Left ventricle myocardium inferior (tissue), 1 donor: ENCODE results near the gene VPS13D. TPM values are rescaled to one million over a fixed set of nuclear protein-coding genes. Genes with fewer than 3 reads are reported as not detected.

Source experiments
- DNase-seq: peaks from one replicate; pipeline ENCODE4 v3.0.0-alpha.2; 2020
- H3K27ac ChIP-seq: fragments of 200-600 bp; replicated peaks from 2 replicates; pipeline ENCODE4 v1.8.0; 2021
- H3K27me3 ChIP-seq: fragments of 200-600 bp; 2 replicates; pipeline ENCODE4 v1.8.0; 2021; ENCODE audit warnings: low read depth
- H3K36me3 ChIP-seq: fragments of 200-600 bp; 2 replicates; pipeline ENCODE4 v1.8.0; 2021
- H3K4me1 ChIP-seq: fragments of 200-600 bp; 2 replicates; pipeline ENCODE4 v1.8.0; 2021
- H3K4me3 ChIP-seq: fragments of 200-600 bp; 2 replicates; pipeline ENCODE4 v1.8.0; 2021; ENCODE audit warnings: mild to moderate bottlenecking, moderate library complexity
- H3K9me3 ChIP-seq: fragments of 200-600 bp; replicated peaks from 2 replicates; pipeline ENCODE4 v1.8.0; 2021
- intact Hi-C: fragments of 100-400 bp; cut with micrococcal nuclease; formaldehyde crosslinking; loops from one replicate; pipeline ENCODE4 v1.11.0; 2022
- total RNA-seq: library from RNA; stranded (reverse); fragmentation: NEBNext Ultra II Directional; extraction: Animal tissue kit (Norgen Biotek cat#: 25700); gene quantifications from one replicate; pipeline ENCODE4 v1.2.1, GENCODE V29; 2021
- TF ChIP-seq, protein P1 (sequence below): fragments of 200-600 bp; IDR thresholded peaks from 2 replicates; pipeline ENCODE4 v1.8.0; 2021; ENCODE audit warnings: antibody characterized with exemption, mild to moderate bottlenecking, borderline replicate concordance
- donor health status: DM: no; HTN: yes; CAD: no; lungs with severe emphysema.

The VPS13D gene
- total RNA-seq, 1 donor from 2014 or later = 71.6 TPM

DNA sequence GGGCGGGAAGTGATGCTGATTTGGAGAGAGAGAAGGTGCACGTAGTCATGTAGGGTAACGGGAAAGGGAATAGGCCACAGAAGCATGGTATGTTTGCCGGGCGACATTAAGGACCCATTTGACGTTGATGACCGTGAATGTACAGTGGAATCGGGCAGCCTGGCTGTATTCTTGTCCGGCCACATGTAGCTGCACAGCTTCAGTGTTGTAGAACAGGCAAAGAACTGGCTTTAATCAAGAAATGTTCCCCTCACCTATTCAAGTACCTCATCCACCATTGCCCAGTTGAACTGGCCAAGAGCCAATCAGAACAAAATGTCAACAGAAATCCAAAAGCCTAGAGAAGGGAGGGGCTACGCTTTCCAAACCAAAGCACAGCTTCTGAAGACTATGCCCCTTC is 283.4 kb downstream of the VPS13D start:
- H3K36me3 ChIP-seq = peaks cover 24% of the 10 kb centered on the region
- no peak overlapping the region for H3K4me3 ChIP-seq
- H3K27ac ChIP-seq = peak overlapping the region; percentile 21
- TF ChIP-seq, protein P1, sequence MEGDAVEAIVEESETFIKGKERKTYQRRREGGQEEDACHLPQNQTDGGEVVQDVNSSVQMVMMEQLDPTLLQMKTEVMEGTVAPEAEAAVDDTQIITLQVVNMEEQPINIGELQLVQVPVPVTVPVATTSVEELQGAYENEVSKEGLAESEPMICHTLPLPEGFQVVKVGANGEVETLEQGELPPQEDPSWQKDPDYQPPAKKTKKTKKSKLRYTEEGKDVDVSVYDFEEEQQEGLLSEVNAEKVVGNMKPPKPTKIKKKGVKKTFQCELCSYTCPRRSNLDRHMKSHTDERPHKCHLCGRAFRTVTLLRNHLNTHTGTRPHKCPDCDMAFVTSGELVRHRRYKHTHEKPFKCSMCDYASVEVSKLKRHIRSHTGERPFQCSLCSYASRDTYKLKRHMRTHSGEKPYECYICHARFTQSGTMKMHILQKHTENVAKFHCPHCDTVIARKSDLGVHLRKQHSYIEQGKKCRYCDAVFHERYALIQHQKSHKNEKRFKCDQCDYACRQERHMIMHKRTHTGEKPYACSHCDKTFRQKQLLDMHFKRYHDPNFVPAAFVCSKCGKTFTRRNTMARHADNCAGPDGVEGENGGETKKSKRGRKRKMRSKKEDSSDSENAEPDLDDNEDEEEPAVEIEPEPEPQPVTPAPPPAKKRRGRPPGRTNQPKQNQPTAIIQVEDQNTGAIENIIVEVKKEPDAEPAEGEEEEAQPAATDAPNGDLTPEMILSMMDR = no peak
- H3K9me3 ChIP-seq = no peaks in the 10 kb centered on the region
- intact Hi-C loops = no loop called here
- H3K4me1 ChIP-seq = peaks cover 53% of the 10 kb centered on the region
- no peak for DNase-seq
- H3K27me3 ChIP-seq = no peaks in the 10 kb centered on the region

DNA sequence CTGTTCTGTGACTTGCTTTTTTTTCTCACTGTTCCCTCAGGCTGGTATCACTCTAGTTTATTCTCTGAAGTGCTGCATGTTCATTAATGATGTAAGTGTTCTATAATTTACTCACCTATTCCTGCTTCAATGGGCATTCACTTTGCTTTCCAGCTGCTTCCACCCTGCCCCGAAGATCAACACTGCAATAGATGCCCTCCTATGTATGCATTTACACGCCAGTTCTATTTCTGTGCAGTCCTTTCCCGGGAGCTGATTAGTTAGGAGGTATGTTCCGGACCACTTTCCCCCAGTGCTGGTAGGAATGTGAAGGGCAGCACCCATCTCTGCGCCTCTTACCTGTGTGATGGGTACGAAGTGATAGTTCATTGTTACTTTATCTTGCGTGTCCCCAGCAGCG is 284.8 kb downstream of the VPS13D start:
- Histone ChIP-seq H3K9me3 (no peaks in the 10 kb centered on the region), H3K27ac (peak overlapping the region; percentile 43), H3K4me3 (no peak overlapping the region), H3K4me1 (peaks cover 67% of the 10 kb centered on the region), H3K36me3 (peaks cover 10% of the 10 kb centered on the region), H3K27me3 (no peaks in the 10 kb centered on the region)
- intact Hi-C loops = no loop called here
- TF ChIP-seq, protein P1 = peak; percentile 30
- no peak for DNase-seq

DNA sequence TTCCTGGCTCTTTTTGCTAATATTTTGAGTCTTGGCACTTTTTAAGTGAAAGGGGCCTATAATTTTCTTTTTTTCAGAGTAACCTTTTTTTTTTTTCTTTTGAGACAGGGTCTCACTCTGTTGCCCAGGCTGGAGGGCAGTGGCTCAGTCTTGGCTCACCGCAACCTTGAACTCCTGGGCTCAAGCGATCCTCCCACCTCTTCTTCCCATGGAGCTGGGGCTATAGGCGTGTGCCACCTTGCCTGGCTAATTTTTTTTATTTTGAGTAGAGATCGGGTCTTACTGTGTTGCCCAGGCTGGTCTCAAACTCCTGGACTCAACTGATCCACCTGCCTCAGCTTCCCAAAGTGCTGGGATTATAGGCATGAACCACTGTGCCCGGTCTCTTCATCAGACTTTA is 285.4 kb downstream of the VPS13D start:
- Histone ChIP-seq H3K4me3 (no peak overlapping the region), H3K36me3 (peaks cover 6% of the 10 kb centered on the region), H3K9me3 (no peaks in the 10 kb centered on the region), H3K27ac (no peak overlapping the region), H3K4me1 (peaks cover 63% of the 10 kb centered on the region), H3K27me3 (no peaks in the 10 kb centered on the region)
- TF ChIP-seq, protein P1 = no peak
- DNase-seq = no peak
- intact Hi-C loops = no loop called here

DNA sequence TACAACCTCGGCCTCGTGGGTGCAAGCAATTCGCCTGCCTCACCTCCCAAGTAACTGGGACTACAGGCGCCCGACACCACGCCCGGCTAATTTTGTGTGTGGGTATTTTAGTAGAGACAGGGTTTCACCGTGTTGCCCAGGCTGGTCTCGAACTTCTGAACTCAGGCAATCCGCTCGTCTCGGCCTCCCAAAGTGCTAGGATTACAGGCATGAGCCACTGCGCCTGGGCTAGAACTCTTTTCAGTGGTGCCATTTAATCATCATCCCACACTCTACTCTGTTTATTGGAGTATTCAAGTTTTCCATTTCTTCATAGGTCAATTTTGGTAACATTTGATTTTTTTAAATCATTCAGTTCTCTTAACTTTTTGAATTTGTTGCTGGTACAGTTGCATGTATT is 286.9 kb downstream of the VPS13D start:
- Histone ChIP-seq H3K36me3 (no peaks in the 10 kb centered on the region), H3K27me3 (no peaks in the 10 kb centered on the region), H3K27ac (no peak overlapping the region), H3K4me1 (peaks cover 48% of the 10 kb centered on the region), H3K4me3 (no peak overlapping the region), H3K9me3 (no peaks in the 10 kb centered on the region)
- DNase-seq = no peak
- intact Hi-C loops = no loop called here
- TF ChIP-seq, protein P1 = no peak

DNA sequence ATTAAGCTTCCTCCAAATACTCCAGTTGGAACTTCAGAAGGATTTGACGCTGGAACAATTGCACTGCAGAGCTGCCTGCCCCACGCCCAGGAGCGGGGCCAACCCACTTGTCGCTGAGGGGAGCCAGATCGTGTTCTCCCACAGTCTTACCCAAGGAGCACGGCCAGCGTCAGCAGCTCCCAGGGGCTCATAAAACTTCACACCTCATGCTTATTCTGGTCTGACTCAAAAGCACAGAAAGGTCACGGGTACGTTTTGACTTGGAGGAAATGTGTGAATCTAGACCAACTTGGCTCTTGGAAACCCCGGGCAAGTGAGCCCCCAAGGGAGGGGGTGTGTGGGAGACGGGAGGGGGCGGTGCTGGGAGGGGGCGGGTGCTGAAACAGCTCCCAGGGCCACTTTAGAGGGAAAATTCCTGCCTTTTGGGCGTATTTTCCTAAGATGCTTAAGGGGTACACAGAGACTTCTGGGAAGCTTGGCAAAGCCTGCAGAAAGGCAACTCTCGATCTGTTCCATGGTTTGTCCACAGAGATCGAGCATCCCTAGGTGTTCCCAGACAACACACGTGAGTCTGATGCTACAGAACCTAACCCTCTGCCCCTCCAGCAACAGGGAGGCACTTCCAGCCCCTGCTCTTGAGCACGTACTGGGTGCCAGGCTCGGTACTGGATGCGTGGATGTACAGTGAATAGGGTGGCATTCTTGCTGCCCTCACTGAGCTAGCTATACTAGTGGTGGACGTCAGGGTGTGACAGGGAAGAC is 289.3 kb downstream of the VPS13D start:
- TF ChIP-seq, protein P1 = no peak
- peak overlapping the region; percentile 22 for H3K4me3 ChIP-seq
- no peaks in the 10 kb centered on the region for H3K27me3 ChIP-seq
- peak overlapping the region; percentile 16 for H3K27ac ChIP-seq
- peak; percentile 80 for DNase-seq
- no peaks in the 10 kb centered on the region for H3K9me3 ChIP-seq
- intact Hi-C loops = no loop called here
- H3K4me1 ChIP-seq = peaks cover 24% of the 10 kb centered on the region
- no peaks in the 10 kb centered on the region for H3K36me3 ChIP-seq
